GM18502 (cell line): Measurements from ENCODE around the gene TMEM143.
"Not testable (repeated sequence)": the region's sequence is repeated elsewhere in the genome, so short reads cannot be mapped to it uniquely, and the experiment has no call there.

ENCODE experiments used
- ATAC-seq: cut with Tn5 transposase; IDR thresholded peaks from one replicate; pipeline ENCODE4 v1.9.1; 2021; ENCODE audit warnings: mild to moderate bottlenecking; ENCODE audit not compliant: unreplicated experiment, poor library complexity

TMEM143 gene

DNA sequence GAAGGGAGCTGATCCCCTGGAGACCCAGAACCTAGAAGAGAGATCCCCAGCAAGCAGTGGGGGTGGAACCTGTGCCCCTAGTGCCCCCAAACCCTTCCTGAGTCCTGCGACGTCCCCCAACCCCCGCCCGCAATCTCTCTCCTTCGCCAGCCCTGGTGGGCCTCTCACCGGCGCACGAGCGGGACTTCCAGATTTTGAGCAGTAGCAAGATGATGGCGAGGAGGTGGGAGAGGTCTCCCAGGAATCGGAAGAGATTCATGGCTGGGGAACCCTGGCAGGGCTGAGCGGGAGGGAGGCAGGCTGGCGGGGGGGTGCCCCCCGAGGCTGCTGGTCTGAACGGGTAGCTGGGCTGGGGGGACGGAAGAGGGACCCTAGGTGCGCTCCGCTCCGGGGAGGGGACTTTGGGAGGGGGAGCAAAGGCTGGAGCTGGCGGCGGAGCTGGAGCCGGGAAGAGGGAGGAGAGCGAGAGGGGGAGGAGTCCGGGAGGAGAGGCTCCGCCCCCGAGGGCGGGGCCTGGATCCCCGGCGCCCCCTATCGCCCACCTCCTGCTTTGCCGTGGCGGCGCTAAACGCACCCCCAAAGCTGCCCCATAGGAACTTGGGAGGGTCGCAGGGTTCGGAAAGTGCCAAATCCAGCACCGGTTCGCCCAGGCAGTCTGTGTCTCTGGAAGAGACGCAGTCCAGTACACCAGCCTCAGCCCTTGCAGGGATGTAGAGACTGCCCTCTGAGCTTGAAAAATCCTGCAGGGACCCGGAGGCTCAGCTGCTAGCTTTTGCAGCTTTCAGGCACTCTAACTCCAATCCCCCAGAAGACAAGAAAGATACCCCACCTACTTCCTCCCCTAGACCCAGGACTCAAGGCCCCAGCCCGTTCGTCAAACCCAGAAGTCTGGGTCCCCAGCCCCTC is 27.6 kb upstream of the TMEM143 start, which contains the start of gene KDELR1:
Gene KDELR1 (minus strand): TSS at position 452 of the 906 bp plus-strand sequence. CDS start 193 bp downstream, at position 259.
- peak; percentile 74 for ATAC-seq

DNA sequence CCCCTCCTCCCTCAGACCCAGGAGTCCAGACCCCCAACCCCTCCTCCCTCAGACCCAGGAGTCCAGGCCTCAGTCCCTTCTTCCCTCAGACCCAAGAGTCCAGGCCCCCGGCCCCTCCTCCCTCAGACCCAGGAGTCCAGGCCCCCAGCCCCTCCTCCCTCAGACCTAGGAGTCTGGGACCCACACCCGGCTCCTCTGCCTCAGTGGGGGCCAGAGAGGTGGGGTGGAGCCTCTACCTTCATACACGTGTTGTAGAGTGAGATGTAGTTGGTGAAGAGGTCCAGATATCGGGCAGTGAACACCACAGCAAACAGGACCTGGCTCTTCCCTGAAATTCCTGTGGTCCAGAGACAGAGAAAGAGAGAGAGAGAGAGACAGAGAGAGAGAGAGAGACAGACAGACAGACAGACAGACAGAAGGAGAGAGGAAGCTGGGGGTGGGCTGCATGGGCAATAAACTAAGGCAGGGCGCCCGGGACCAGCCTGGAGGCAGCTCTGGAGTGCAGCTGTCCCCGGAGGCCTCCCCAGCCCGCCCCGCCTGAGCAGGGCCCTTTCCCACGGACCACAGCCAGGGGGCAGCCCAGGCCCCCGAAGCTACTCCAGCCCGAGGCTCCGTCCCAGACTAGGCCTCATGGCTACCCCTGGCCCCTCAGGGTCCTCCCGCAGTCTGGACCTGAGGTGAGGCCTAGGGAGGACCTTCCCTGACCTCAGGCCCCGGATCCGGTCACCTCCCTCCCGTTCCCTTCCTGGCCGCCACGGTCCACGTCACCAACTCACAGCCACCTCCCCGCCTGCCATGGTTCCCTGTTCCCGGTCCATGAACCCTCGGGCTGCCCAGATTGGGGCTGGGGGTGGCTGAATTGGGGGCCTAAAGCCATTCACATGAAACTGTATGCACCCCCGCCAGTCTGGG is 26.7 kb upstream of the TMEM143 start:
- ATAC-seq: peak; percentile 39

DNA sequence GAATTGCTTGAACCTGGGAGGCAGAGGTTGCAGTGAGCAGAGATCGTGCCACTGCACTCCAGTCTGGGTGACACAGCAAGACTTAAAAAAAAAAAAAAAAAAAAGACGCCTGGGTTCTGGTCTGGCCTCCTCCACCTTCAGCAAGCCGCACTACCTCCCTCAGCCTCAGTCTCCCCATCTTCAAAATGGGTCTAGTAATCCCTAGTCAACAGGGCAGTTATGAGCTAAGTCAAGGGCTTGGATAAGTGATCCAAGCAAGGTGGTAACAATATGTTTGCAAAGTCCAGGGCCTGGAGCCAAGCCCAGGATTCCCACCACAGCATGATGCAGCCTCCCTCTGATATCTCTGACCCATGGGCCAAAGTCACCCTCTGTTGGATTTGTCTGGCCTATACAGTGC is 23.2 kb upstream of the TMEM143 start:
- ATAC-seq: no peak

DNA sequence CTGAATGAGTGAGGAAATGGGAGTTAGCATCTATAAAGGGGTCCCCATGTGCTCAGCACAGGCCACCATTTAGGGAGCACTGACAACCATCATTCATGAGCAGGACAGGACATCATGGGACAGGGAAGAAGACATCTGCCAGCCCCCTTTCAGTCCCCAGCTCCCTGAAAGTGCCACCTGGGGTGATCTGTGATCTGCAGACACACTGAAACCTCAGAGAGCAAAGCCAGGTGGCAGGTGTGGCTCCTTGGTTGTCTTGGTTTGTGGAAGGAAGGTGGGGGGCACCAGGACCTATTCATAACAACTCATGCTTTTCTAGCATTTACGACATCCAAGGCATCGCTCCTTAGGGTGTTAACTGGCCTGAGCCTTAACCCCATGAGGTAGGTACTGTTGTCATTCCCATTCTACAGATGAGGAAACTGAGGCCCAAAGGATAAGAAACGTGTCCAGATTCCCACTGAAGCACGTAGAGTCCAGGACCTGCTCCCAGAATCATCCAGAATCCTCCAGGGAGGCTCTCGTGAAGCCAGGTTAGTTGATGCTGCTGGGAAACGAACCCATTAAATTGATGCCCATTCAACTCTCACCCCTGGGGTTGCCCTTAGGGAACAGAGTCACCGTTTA is 21.8 kb upstream of the TMEM143 start:
- ATAC-seq: no peak

DNA sequence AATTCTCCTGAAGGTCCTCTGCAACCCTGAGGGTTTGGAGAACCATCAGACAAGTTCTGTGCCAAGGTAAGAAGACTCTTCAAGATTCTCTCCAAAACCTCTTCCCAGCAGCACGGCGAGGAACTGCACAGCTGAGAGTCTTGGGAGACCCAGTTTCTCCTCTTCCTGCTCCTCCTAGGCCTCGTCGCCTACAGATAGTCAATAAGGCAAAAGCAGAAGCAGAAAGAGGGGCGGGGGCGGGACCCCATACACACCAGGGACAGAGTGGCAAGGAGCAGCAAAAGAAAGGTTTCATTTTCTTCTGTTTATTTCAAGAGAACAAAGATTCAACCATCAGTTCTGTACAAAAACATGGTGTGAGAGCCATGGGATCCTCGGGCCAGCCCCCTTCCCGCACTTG is 18.5 kb upstream of the TMEM143 start:
- ATAC-seq: no peak

DNA sequence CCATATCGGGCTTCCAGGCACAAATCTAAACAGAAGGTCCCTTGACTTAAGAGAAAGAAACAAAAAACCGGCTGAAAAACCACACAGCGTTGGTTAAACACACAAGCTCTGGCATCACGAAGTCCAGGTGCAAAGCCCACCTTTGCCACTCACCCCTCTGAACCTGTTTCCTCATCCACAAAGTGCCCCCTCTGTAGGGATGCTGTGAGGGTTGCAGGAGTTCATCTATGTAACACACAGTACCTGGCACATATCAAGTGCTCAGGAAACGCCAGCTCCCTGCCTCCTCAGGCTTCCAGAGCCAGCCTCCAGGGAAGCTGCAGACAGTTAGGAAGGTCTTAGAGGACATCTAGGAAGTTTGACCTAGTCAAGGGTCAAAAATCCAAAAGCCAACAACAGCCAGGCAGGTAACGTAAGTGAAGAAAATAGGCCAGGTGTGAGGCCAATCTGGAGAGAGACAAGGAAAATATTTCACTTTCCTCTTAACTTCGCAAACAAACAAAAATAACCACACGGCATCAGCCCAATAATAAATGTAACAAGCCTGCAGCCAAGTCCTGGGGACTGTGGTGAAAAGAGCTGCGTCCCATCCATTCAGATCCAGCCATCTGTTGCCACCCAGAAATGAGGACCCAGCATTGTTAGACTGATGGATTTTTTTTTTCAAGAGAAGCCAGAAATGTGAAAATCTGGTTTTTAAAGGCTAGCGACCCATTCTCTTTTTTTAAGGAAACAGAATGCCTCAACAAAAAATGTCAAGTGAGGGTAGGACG is 17.6 kb upstream of the TMEM143 start:
- ATAC-seq: no peak

DNA sequence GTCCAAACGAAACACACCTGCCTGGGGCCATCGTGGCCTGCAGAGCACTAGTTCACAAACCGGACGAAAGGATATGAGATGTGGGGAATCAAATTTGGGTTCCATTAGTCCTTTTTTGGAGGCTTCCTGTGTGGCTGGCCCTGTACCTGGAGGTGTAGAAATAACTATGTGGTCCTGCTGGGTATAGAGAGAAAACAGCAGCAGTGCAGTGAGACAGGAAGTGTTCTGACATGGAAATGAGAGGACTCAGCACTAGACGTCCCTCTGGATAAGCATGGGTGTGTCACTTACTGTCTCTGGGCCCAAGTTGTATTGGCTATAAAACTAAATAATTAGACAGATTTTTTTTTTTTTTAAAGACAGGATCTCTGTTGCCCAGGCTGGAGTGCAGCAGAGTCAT is 15.3 kb upstream of the TMEM143 start:
- ATAC-seq: no peak

DNA sequence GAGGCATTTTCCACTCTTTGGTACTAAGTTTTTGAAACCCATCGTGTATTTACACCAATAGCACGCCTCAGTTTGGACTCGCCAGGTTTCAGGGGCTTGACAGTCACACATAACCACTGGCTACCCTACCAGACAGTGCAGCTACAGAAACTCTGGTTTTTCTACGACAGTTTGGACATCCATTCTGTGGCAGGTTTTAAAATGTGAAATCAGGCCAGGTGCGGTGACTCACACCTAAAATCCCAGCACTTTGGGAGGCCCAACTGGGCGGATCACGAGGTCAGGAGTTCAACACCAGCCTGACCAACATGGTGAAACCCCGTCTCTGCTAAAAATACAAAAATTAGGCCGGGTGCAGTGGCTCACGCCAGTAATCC is 14.4 kb upstream of the TMEM143 start:
- no peak for ATAC-seq

DNA sequence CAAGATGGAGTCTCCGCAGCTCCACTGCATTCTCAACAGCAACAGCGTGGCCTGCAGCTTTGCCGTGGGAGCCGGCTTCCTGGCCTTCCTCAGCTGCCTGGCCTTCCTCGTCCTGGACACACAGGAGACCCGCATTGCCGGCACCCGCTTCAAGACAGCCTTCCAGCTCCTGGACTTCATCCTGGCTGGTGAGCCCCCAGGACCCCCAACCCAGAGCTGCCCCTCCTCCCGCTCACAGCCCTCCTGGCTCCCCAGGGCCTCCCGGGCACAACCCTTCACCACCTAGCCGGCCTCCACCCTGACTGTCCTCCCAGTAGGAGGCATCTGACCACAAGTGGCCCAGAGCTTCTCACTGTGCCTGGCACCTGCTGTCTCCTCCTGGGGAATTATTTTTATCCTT is 9.8 kb upstream of the TMEM143 start:
- no peak for ATAC-seq

DNA sequence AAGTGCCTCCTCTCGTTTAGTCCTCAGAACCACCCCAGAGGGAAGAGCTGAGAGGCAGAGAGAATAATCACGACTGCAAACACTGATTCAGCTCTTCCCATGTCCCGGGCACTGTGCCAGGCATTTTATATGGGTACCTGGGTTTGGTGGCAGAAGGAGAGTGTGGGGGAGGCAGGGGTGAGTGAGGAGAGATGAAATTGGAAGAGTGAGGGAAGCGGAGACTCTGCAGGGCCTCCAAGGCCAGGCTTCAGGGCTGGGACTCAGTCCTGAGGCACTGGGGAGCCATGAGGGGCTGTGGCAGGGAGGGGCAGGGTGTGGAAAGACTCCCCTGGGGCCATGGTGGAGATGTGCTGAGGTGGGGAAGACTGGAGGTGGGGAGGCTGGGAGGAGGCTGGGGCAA is 9.2 kb upstream of the TMEM143 start:
- ATAC-seq: no peak

DNA sequence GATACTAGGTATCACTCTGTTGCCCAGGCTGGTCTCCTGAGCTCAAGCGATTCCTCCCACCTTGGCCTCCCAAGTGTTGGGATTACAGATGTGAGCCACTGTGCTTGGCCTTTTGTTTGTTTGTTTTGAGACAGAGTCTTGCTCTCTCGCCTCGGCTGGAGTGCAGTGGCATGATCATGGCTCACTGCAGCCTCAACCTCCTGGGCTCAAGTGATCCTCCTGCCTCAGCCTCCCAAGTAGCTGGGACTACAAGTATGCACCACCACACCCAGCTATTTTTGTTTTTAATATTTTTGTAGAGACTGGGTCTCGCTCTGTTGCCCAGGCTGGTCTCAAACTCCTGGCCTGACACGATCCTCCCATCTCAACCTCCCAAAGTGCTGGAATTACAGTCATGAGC is 8.0 kb upstream of the TMEM143 start:
- ATAC-seq: not testable (repeated sequence)

DNA sequence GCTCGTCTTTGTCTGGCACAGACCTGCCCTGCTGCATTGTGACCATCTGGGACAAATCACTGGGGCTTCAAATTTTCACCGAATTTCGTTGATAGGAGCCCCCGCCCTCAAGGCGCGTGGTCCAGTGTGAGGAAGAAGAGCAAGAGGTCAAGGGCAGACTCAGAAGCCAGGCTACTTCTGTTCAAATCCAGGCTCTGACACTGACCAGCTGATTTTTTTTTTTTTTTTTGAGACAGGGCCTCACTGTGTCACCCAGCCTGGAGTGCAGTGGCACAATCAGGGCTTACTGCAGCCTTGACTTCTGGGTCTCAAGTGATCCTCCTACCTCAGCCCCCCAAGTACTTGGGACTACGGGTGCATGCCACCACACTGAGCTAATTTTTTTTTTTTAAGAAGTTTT is 7.6 kb upstream of the TMEM143 start:
- ATAC-seq: no peak

DNA sequence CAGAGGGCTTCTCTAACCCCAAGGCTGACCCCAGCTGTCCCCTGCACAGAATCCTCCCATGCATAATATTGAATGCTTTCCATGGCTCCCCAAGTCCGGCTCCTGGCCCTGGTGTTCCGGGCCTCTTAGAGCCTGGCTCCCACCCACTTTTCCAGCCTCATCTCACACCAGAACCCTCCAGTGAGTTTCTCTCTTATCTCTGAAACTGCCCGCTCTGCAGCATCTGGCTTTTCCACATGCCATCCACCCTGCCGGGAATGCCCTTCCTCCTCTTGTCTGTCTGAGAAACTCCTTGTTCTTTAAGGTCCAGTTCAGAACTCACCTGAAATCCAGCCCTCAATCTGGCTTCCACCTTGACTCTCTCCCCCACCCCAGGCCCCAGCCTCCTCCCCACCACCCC is 7.2 kb upstream of the TMEM143 start:
- ATAC-seq: no peak

DNA sequence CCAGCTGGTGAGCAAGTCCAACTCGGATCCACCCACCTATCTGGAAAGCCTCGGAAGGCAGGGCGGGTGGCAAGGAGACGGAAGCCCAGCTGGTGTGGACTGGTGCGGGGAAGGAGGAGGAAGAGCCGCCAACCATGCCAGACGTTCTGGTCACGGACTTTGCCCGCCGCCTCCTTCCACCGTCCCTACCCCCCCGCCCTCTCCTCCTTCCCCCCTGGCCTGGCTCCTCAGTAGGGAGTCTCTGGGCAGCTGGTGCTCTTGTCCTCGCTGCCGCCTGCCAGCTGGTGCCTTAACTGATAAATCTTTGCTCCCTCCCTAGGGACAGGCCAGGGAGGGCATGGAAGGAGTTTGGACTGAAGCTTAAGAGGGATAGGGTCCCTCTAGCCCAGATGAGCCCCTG is 5.2 kb upstream of the TMEM143 start:
- ATAC-seq: no peak

DNA sequence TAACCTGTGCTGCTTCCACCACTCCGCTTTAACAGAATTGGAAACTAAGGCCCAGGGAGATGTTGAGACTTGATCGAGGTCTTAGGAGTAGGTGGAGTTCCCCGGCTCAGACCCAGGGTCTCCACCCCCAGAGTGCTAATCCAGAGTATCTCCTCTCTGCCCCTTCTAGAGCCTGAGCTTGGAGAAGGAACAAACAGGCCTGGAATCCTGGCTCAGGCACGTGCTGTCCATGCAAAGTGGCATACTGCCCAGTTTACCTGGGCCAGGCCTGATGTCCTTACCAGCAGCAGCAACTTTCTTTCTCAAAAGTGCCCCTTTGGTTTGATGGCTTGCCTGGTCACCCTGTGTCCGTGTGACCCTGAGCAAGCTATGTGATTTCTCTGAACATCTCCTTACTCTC is 4.1 kb upstream of the TMEM143 start:
- ATAC-seq: no peak

DNA sequence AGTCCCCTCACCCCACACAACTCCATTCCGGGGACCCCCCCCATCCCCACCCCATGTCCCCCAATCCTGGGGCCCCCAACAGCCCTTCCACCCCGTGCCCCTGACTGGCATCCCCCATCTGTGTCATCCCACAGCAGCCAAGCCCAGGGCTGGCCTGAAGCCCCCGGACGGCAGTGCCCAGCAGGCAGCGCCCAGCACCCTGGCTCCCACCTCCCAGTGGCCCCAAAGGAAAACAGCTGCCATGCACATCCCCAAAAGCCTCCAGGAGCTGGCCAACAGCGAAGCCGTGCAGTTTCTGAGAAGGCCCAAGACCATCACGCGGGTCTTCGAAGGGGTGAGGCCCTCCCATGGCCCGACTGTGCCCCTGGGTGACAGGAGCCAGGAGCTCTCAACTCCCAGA is 1.9 kb upstream of the TMEM143 start:
- ATAC-seq: no peak

DNA sequence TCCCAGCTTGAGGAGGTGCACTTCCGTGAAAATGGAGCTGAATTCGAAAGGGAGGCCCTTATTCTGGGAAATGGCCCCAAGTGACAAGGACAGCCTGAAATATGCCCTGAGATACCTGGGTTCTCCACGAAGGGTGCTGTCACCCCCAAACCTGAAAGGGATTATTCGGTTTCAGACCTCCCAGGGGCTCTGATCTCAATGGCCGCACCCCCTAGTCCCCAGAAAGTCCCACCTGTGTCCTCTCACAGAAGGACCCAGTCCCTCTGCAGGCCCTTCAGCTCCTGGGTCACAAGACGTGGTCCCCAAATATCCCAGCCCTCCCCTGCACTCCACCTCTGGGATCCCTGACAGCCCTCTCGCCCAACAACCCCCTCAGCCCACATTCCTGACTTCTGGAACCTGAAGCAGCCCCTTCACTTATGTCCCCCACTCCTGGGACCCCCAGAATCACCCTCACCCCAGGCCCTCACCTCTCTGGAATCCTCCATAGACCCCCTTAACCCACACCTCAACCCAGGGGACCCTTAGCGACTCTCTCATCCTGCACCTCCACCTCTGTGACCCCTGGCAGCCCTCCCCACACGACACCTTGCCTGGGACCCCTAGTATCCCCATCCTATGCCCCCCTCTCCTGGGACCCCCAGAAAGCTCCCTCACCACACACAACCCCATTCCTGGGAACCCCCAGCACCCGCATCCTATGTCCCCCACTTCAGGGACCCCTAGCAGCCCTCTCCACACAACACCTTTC is 1.0 kb upstream of the TMEM143 start:
- ATAC-seq: no peak

DNA sequence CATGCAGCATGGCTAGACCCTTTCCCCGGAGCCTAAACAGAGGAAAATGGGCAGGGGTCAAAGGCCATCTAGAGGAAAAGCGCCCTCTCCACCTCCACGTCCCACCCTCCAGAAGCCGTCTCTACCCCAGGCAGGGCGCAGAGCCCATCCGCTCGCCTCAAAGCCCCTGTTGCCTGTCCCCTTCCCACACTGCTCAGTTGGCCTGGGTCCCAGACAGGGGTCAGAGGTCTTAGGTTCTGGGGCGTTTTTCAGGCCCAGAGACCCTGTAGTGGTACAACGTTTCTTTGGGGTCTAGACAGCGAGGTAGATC is 285 bp downstream of the TMEM143 start:
- ATAC-seq: peak; percentile 19

DNA sequence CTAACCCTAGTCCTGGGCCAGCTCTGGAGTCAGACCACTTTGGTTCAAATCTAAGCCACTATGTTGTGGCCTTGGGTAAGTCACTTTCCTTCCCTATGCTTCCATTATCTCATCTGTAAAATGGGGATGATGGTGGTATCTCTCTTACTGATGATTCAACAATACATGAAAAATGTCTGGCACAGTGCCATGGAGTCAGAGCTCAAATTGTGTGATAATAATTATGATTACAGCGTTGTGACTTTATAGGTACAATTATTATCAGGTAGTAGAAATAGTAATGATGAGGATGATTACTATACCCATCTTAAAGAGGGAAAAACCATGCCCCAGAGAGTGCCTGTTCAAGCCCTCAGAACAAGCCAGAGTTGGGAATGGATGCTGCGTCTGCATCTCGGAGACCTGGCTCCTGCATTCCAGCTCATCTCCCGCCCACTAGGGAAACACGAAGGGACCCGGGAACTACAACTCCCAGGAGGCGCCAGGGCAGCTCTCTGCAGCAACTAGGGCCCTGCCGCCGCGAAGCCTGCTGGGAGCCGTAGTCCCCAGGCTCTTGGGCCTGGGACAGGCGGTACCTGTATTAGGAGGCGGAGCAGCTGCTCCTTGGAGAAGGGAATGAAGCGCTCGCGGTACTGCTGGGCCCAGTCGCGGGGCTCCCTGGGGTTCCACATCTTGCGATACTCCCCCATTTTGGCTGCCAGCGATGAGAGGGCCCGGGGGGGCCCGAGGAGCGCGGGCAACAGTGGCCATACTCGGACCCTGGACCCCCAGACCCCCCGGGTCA is 832 bp downstream of the TMEM143 start:
- ATAC-seq: peak; percentile 54
